K562 (cell line): ENCODE measurements around the gene ASCC2. TPM values are rescaled to one million over a fixed set of nuclear protein-coding genes. Genes with fewer than 3 reads are reported as not detected.

Experiments used
- ATAC-seq: fragments of 200-7000 bp; cut with Tn5 transposase; 3 replicates; pipeline ENCODE4 v1.9.1; 2020; ENCODE audit warnings: moderate library complexity
- BruUV-seq: library from RNA; stranded (reverse); fragments of 400-500 nt; replicated peaks from 2 replicates; lab custom pipeline; 2021; lab: Mats Ljungman, UMichigan
- CTCF ChIA-PET: fragments of 300-600 bp; formaldehyde crosslinking; extraction: SDS; loops from one replicate; lab custom pipeline; 2021; ENCODE audit warnings: low intra/inter-chr PET ratio; lab: Yijun Ruan, JAX
- POLR2A ChIA-PET: fragments of 300-600, 350-650 bp; sonication (Branson Sonifier 250); formaldehyde crosslinking; extraction: SDS; loops from one replicate; lab custom pipeline; 2021; ENCODE audit warnings: antibody characterized with exemption, inconsistent platforms; lab: Yijun Ruan, JAX
- DNase-seq, 4 experiments: peaks; one replicate each; pipeline versions ENCODE4 v3.0.0 to v3.0.0-alpha.2; 2011 to 2018; ENCODE audit warnings: low spot score in 3 of 4, mixed read lengths in 3 of 4; ENCODE audit errors: extremely low read depth in 1 of 4
- FAIRE-seq: peaks from 2 replicates; lab custom pipeline; 2011; peaks lifted over from hg19 to GRCh38; lab: Jason Lieb, UNC
- H2AFZ ChIP-seq: 2 replicates; pipeline ENCODE4 v1.6.0; 2011; ENCODE audit warnings: low read depth, low read length, control low read depth, inconsistent platforms
- H3K27ac ChIP-seq: fragments of 200-600 bp; 3 replicates; pipeline ENCODE4 v1.8.0; 2011; ENCODE audit warnings: low read depth, mild to moderate bottlenecking, control low read depth, inconsistent platforms, low read length, moderate library complexity, mixed read lengths; ENCODE audit errors: extremely low read depth
- H3K27me3 ChIP-seq, 2 experiments: fragments of 300-600 bp in 1 of 2; 2 replicates in 1 of 2; 3 replicates in 1 of 2; pipeline versions ENCODE4 v1.6.0 to v1.8.0; 2011; ENCODE audit warnings: inconsistent platforms in 2 of 2, low read length in 2 of 2, mild to moderate bottlenecking in 1 of 2, mixed read lengths in 1 of 2, moderate library complexity in 1 of 2; ENCODE audit not compliant: control insufficient read depth in 2 of 2, insufficient read depth in 2 of 2
- H3K36me3 ChIP-seq: fragments of 300-600 bp; 3 replicates; pipeline ENCODE4 v1.8.0; 2011; ENCODE audit warnings: mild to moderate bottlenecking, low read length, inconsistent platforms; ENCODE audit not compliant: control insufficient read depth, insufficient read depth
- H3K4me1 ChIP-seq, 2 experiments: fragments of 200-600 bp in 1 of 2; replicated peaks in 1 of 2; 2 replicates in 1 of 2; 3 replicates in 1 of 2; pipeline versions ENCODE4 v1.5.1 to v1.8.0; 2011; ENCODE audit warnings: inconsistent platforms in 2 of 2, low read length in 2 of 2, mild to moderate bottlenecking in 1 of 2, mixed read lengths in 1 of 2, moderate library complexity in 1 of 2; ENCODE audit not compliant: control insufficient read depth in 2 of 2, insufficient read depth in 2 of 2
- H3K4me2 ChIP-seq: 2 replicates; pipeline ENCODE4 v1.6.1; 2011; ENCODE audit warnings: low read length, control low read depth, inconsistent platforms, mixed read lengths; ENCODE audit not compliant: insufficient read depth
- H3K4me3 ChIP-seq: fragments of 200-600 bp; sonication (generic), shearing (Covaris generic); 2 replicates; pipeline ENCODE4 v1.5.1; 2016; ENCODE audit warnings: control low read depth, inconsistent platforms
- H3K79me2 ChIP-seq: fragments of 200-600 bp; 3 replicates; pipeline ENCODE4 v1.8.0; 2011; ENCODE audit warnings: low read length, inconsistent platforms; ENCODE audit not compliant: control insufficient read depth, insufficient read depth
- H3K9ac ChIP-seq, 2 experiments: 2 replicates each; pipeline versions ENCODE4 v1.6.0 to v1.6.1; 2011; ENCODE audit warnings: low read depth in 2 of 2, low read length in 2 of 2, control low read depth in 1 of 2, inconsistent platforms in 1 of 2, mild to moderate bottlenecking in 1 of 2, mixed read lengths in 1 of 2; ENCODE audit not compliant: insufficient read depth in 1 of 2
- H3K9me1 ChIP-seq: one replicate; pipeline ENCODE4 v1.6.0; 2011; ENCODE audit warnings: inconsistent platforms, mild to moderate bottlenecking, low read length, moderate library complexity; ENCODE audit not compliant: control insufficient read depth, insufficient read depth
- H3K9me3 ChIP-seq: replicated peaks from 2 replicates; pipeline ENCODE4 v1.5.1; 2011; ENCODE audit warnings: low read depth, low read length, inconsistent platforms; ENCODE audit not compliant: control insufficient read depth, insufficient read depth
- H4K20me1 ChIP-seq: replicated peaks from 2 replicates; pipeline ENCODE4 v1.6.1; 2011; ENCODE audit warnings: low read length, inconsistent platforms, mixed read lengths; ENCODE audit not compliant: control insufficient read depth, insufficient read depth
- NFIX ChIP-seq: fragments of 250-450 bp; sonication (Bioruptor Pico); IDR thresholded peaks from 2 replicates; pipeline ENCODE4 v1.4.0; 2020; ENCODE audit warnings: low read depth, mild to moderate bottlenecking, moderate library complexity
- NR2F6 ChIP-seq: fragments of 450-650 bp; formaldehyde crosslinking; IDR thresholded peaks from 2 replicates; pipeline ENCODE4 v1.4.0; 2020; ENCODE audit warnings: mild to moderate bottlenecking
- PCBP1 ChIP-seq: fragments of 200-400 bp; formaldehyde crosslinking; IDR thresholded peaks from 2 replicates; pipeline ENCODE4 v1.6.1; 2018; ENCODE audit warnings: mild to moderate bottlenecking, low read depth, low read length; ENCODE audit not compliant: poor library complexity, severe bottlenecking
- POLR2AphosphoS5 ChIP-seq: IDR thresholded peaks from 2 replicates; pipeline ENCODE4 v1.6.1; 2011; ENCODE audit warnings: mild to moderate bottlenecking, low read depth, low read length, moderate library complexity; ENCODE audit not compliant: control insufficient read depth, insufficient read depth
- SMARCE1 ChIP-seq: fragments of 450-650 bp; IDR thresholded peaks from 2 replicates; pipeline ENCODE4 v1.7.1; 2016; ENCODE audit warnings: mild to moderate bottlenecking
- SP2 ChIP-seq: IDR thresholded peaks from 2 replicates; pipeline ENCODE4 v1.6.1; 2011; ENCODE audit warnings: mild to moderate bottlenecking, low read depth, low read length, moderate library complexity; ENCODE audit not compliant: poor library complexity, severe bottlenecking; ENCODE audit errors: extremely low read depth
- STAT5B ChIP-seq: fragments of 250-450 bp; sonication (Bioruptor Pico); IDR thresholded peaks from 2 replicates; pipeline ENCODE4 v1.8.0; 2021; ENCODE audit warnings: mild to moderate bottlenecking, inconsistent platforms
- TSC22D4 ChIP-seq: fragments of 450-650 bp; IDR thresholded peaks from 2 replicates; pipeline ENCODE4 v1.6.1; 2016; ENCODE audit warnings: missing genetic modification characterization, missing biosample characterization, control low read depth
- ZNF431 ChIP-seq: sonication (generic); formaldehyde crosslinking; IDR thresholded peaks from 2 replicates; pipeline ENCODE4 v1.8.0; 2022; ENCODE audit warnings: mild to moderate bottlenecking, missing genetic modification reagents
- WGBS: fragments of 100-300 bp; shearing (Covaris generic); methylation state at CpG from one replicate; pipeline ENCODE4 v1.1.6; 2016; ENCODE audit warnings: low coverage, mixed read lengths; ENCODE audit not compliant: insufficient coverage; ENCODE audit errors: missing lambda C conversion rate; 5-methylcytosine and 5-hydroxymethylcytosine counted together
- in situ Hi-C: fragments of 300-500 bp; cut with MboI; formaldehyde crosslinking; loops from 4 replicates; pipeline ENCODE4 v1.15.0; 2018; ENCODE audit warnings: inconsistent platforms, mixed read lengths
- intact Hi-C: fragments of 100-400 bp; cut with micrococcal nuclease; formaldehyde crosslinking; loops from 2 replicates; pipeline ENCODE4 v1.14.2; 2022
- polyA plus RNA-seq, 8 experiments: library from polyadenylated mRNA; depleted of rRNA in 4 of 8; stranded (reverse) in 5 of 8; unstranded in 3 of 8; fragments of >200 nt; fragmentation: Nextera tagmentation in 2 of 8; fragmentation: Illumina TruSeq in 1 of 8; extraction: Ambion mirVana in 2 of 8; extraction: Trizol in 1 of 8; gene quantifications; 2 replicates each; pipeline versions ENCODE4 v1.2.1 to v1.2.3, GENCODE V29; 2011 to 2014; ENCODE audit warnings: inconsistent platforms in 1 of 8, missing spikeins in 1 of 8
- total RNA-seq, 7 experiments: library from RNA; depleted of rRNA in 6 of 7; stranded (reverse); fragments of >200 nt in 6 of 7; fragmentation: Illumina TruSeq in 2 of 7; extraction: Trizol in 2 of 7; gene quantifications; 2 replicates each; pipeline versions ENCODE4 v1.2.1 to v1.2.3, GENCODE V29; 2011 to 2021; ENCODE audit warnings: low replicate concordance in 1 of 7
- TF ChIP-seq, protein P1 (sequence below): fragments of 250-450 bp; sonication (Bioruptor Pico); IDR thresholded peaks from 2 replicates; pipeline ENCODE4 v1.4.0; 2020; ENCODE audit warnings: mild to moderate bottlenecking, moderate library complexity
- TF ChIP-seq, protein P2 (sequence below), 2 experiments: IDR thresholded peaks in 1 of 2; conservative IDR thresholded peaks in 1 of 2; 2 replicates each; pipeline ENCODE4 v1.6.1; 2016; ENCODE audit warnings: low read depth in 2 of 2, mild to moderate bottlenecking in 1 of 2, missing compliant biosample characterization in 1 of 2, missing genetic modification characterization in 1 of 2, moderate library complexity in 1 of 2
- TF ChIP-seq, protein P3 (sequence below): fragments of 450-650 bp; IDR thresholded peaks from 2 replicates; pipeline ENCODE4 v1.6.1; 2016

Gene ASCC2
- total and polyA plus RNA-seq, 9 of the 15 experiments (the other 6 are each of a cell fraction or from before 2014, with no cell fraction given), result 4.0 to 46.7 (median 26.8) TPM

GRCh38 chr22:29872144-29872893, 34.2 kb upstream of the ASCC2 start (continued):
- TF ChIP-seq, protein P1, sequence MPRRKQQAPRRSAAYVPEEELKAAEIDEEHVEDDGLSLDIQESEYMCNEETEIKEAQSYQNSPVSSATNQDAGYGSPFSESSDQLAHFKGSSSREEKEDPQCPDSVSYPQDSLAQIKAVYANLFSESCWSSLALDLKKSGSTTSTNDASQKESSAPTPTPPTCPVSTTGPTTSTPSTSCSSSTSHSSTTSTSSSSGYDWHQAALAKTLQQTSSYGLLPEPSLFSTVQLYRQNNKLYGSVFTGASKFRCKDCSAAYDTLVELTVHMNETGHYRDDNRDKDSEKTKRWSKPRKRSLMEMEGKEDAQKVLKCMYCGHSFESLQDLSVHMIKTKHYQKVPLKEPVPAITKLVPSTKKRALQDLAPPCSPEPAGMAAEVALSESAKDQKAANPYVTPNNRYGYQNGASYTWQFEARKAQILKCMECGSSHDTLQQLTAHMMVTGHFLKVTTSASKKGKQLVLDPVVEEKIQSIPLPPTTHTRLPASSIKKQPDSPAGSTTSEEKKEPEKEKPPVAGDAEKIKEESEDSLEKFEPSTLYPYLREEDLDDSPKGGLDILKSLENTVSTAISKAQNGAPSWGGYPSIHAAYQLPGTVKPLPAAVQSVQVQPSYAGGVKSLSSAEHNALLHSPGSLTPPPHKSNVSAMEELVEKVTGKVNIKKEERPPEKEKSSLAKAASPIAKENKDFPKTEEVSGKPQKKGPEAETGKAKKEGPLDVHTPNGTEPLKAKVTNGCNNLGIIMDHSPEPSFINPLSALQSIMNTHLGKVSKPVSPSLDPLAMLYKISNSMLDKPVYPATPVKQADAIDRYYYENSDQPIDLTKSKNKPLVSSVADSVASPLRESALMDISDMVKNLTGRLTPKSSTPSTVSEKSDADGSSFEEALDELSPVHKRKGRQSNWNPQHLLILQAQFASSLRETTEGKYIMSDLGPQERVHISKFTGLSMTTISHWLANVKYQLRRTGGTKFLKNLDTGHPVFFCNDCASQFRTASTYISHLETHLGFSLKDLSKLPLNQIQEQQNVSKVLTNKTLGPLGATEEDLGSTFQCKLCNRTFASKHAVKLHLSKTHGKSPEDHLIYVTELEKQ (CRISPR knock-in tag), result no peak
- TF ChIP-seq POLR2AphosphoS5 (no peak), SMARCE1 (no peak), PCBP1 (no peak), TSC22D4 (tag) (no peak), NFIX (CRISPR knock-in tag) (no peak)

GRCh38 chr22:29871684-29872083, 33.6 kb upstream of the ASCC2 start:
- Histone ChIP-seq H3K9me1 (no peaks in the 10 kb centered on the region), H3K4me2 (no peak overlapping the region), H3K36me3 (no peaks in the 10 kb centered on the region), H2AFZ (peak overlapping the region; percentile 43), H3K27me3 (no peaks in the 10 kb centered on the region), H3K27ac (no peak overlapping the region), H4K20me1 (no peaks in the 10 kb centered on the region), H3K9ac (no peak overlapping the region), H3K9me3 (no peaks in the 10 kb centered on the region), H3K79me2 (no peaks in the 10 kb centered on the region), H3K4me1 (peaks cover 0 to 3% of the 10 kb centered on the region in 2 experiments; a peak in 2 of 5 replicates), H3K4me3 (no peak overlapping the region)
- FAIRE-seq (peak; percentile 6), DNase-seq (peak in 1 of 4 experiments; percentile 14), ATAC-seq (peak; percentile 55)
- WGBS, result 15% methylated on average over 5 of the region's 5 CpGs
- in situ Hi-C loops (no loop called here), intact Hi-C loops (no loop called here)
- CTCF ChIA-PET, result no interaction called here
- no TSS peak for BruUV-seq
- POLR2A ChIA-PET, result interaction anchor here (0.6 to 1.2 kb wide), 4 partner anchors 10 to 183 kb away, joined by 3 to 4 read pairs (median 3); no protein-coding TSS in a partner anchor
- TF ChIP-seq, protein P2, sequence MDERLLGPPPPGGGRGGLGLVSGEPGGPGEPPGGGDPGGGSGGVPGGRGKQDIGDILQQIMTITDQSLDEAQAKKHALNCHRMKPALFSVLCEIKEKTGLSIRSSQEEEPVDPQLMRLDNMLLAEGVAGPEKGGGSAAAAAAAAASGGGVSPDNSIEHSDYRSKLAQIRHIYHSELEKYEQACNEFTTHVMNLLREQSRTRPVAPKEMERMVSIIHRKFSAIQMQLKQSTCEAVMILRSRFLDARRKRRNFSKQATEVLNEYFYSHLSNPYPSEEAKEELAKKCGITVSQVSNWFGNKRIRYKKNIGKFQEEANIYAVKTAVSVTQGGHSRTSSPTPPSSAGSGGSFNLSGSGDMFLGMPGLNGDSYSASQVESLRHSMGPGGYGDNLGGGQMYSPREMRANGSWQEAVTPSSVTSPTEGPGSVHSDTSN (CRISPR knock-in tag; IDR thresholded peaks at IDR 0.05; ENCODE audit: low read depth), result no peak
- TF ChIP-seq, protein P2 (tag; conservative IDR thresholded peaks at IDR 0.05; ENCODE audit: low read depth), result peak; percentile 88
- TF ChIP-seq, protein P3, sequence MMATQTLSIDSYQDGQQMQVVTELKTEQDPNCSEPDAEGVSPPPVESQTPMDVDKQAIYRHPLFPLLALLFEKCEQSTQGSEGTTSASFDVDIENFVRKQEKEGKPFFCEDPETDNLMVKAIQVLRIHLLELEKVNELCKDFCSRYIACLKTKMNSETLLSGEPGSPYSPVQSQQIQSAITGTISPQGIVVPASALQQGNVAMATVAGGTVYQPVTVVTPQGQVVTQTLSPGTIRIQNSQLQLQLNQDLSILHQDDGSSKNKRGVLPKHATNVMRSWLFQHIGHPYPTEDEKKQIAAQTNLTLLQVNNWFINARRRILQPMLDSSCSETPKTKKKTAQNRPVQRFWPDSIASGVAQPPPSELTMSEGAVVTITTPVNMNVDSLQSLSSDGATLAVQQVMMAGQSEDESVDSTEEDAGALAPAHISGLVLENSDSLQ, result peak; percentile 88
- TF ChIP-seq NR2F6 (no peak), SP2 (no peak), STAT5B (no peak), ZNF431 (CRISPR knock-in tag) (no peak)
